SK-N-SH treated with all-trans-retinoic acid at 6 μM for 48 hours (cell line): Measurements from ENCODE around the gene PRORP.

Experiments
- ATAC-seq: fragments of 200-7000 bp; cut with Tn5 transposase; 3 replicates; pipeline ENCODE4 v1.9.1; 2020; ENCODE audit warnings: mild to moderate bottlenecking, moderate library complexity
- ARNTL ChIP-seq: fragments of 450-650 bp; formaldehyde crosslinking; IDR thresholded peaks from 2 replicates; pipeline ENCODE4 v1.5.0; 2020; ENCODE audit warnings: low read depth, mild to moderate bottlenecking, moderate library complexity, borderline replicate concordance
- BACH2 ChIP-seq: fragments of 250-450 bp; sonication (Bioruptor Pico); IDR thresholded peaks from 2 replicates; pipeline ENCODE4 v1.9.0; 2021; ENCODE audit warnings: mild to moderate bottlenecking, borderline replicate concordance
- CREB5 ChIP-seq: fragments of 250-450 bp; sonication (Bioruptor Pico); IDR thresholded peaks from 2 replicates; pipeline ENCODE4 v1.5.1; 2020; ENCODE audit warnings: low read depth, mild to moderate bottlenecking, moderate library complexity
- CSDC2 ChIP-seq: fragments of 250-450 bp; sonication (Bioruptor Pico); IDR thresholded peaks from 2 replicates; pipeline ENCODE4 v1.5.0; 2020; ENCODE audit warnings: mild to moderate bottlenecking, moderate library complexity
- CSRNP3 ChIP-seq: fragments of 250-450 bp; sonication (Bioruptor Pico); IDR thresholded peaks from 2 replicates; pipeline ENCODE4 v1.5.1; 2021; ENCODE audit warnings: mild to moderate bottlenecking, moderate library complexity
- ESRRG ChIP-seq: fragments of 250-450 bp; sonication (Bioruptor Pico); IDR thresholded peaks from 2 replicates; pipeline ENCODE4 v1.6.1; 2021; ENCODE audit warnings: mild to moderate bottlenecking
- GLIS3 ChIP-seq: fragments of 250-450 bp; sonication (Bioruptor Pico); IDR thresholded peaks from 2 replicates; pipeline ENCODE4 v1.5.0; 2020; ENCODE audit warnings: mild to moderate bottlenecking, moderate library complexity
- OSR1 ChIP-seq: fragments of 250-450 bp; sonication (Bioruptor Pico); IDR thresholded peaks from 2 replicates; pipeline ENCODE4 v1.8.0; 2022; ENCODE audit warnings: moderate library complexity, mild to moderate bottlenecking, inconsistent platforms
- PATZ1 ChIP-seq: fragments of 250-450 bp; sonication (Bioruptor Pico); IDR thresholded peaks from 2 replicates; pipeline ENCODE4 v1.8.0; 2020; ENCODE audit warnings: mild to moderate bottlenecking, moderate library complexity, borderline replicate concordance
- POU6F1 ChIP-seq: fragments of 250-450 bp; sonication (Bioruptor Pico); IDR thresholded peaks from 2 replicates; pipeline ENCODE4 v1.8.0; 2021; ENCODE audit warnings: low read depth, mild to moderate bottlenecking, moderate library complexity, borderline replicate concordance
- PPARA ChIP-seq: fragments of 250-450 bp; sonication (Bioruptor Pico); IDR thresholded peaks from 2 replicates; pipeline ENCODE4 v1.5.0; 2020; ENCODE audit warnings: mild to moderate bottlenecking, borderline replicate concordance
- RARB ChIP-seq: fragments of 250-450 bp; sonication (Bioruptor Pico); IDR thresholded peaks from 2 replicates; pipeline ENCODE4 v1.8.0; 2021; ENCODE audit warnings: mild to moderate bottlenecking, moderate library complexity
- SNAI2 ChIP-seq: fragments of 250-450 bp; sonication (Bioruptor Pico); IDR thresholded peaks from 2 replicates; pipeline ENCODE4 v1.5.0; 2020; ENCODE audit warnings: mild to moderate bottlenecking, moderate library complexity
- TCF4 ChIP-seq: fragments of 250-450 bp; sonication (Bioruptor Pico); IDR thresholded peaks from 2 replicates; pipeline ENCODE4 v1.8.0; 2021; ENCODE audit warnings: mild to moderate bottlenecking, moderate library complexity, borderline replicate concordance
- TOX ChIP-seq: fragments of 250-450 bp; sonication (Bioruptor Pico); IDR thresholded peaks from 2 replicates; pipeline ENCODE4 v1.8.0; 2021; ENCODE audit warnings: mild to moderate bottlenecking, moderate library complexity, borderline replicate concordance
- ZC3H10 ChIP-seq: fragments of 250-450 bp; sonication (Bioruptor Pico); IDR thresholded peaks from 2 replicates; pipeline ENCODE4 v1.5.1; 2021; ENCODE audit warnings: mild to moderate bottlenecking, moderate library complexity
- ZFP3 ChIP-seq: fragments of 250-450 bp; sonication (Bioruptor Pico); IDR thresholded peaks from 2 replicates; pipeline ENCODE4 v1.5.0; 2020; ENCODE audit warnings: mild to moderate bottlenecking, moderate library complexity
- ZFP30 ChIP-seq: fragments of 450-650 bp; formaldehyde crosslinking; IDR thresholded peaks from 2 replicates; pipeline ENCODE4 v1.5.0; 2022; ENCODE audit warnings: mild to moderate bottlenecking, moderate library complexity
- ZNF565 ChIP-seq: fragments of 450-650 bp; formaldehyde crosslinking; conservative IDR thresholded peaks from 2 replicates; pipeline ENCODE4 v1.5.0; 2020; ENCODE audit warnings: low read depth, mild to moderate bottlenecking, moderate library complexity
- ZNF70 ChIP-seq: fragments of 450-650 bp; formaldehyde crosslinking; IDR thresholded peaks from 2 replicates; pipeline ENCODE4 v1.5.0; 2020; ENCODE audit warnings: mild to moderate bottlenecking, moderate library complexity

PRORP gene

GRCh38 chr14:35144029-35144428, 21.7 kb downstream of the PRORP start (continued):
- TF ChIP-seq ARNTL (CRISPR knock-in tag) (no peak), SNAI2 (CRISPR knock-in tag) (no peak), ZC3H10 (no peak), POU6F1 (no peak), CSDC2 (CRISPR knock-in tag) (no peak), PPARA (CRISPR knock-in tag) (no peak), ZNF565 (CRISPR knock-in tag) (no peak), TCF4 (CRISPR knock-in tag) (no peak)

- ATAC-seq: no peak
- TF ChIP-seq CREB5: no peak
- TF ChIP-seq, all 23 proteins: peak for 0
These were observed 24.4 kb downstream of the PRORP start for GRCh38 chr14:35146711-35147149.

GRCh38 chr14:35147186-35147585, 24.8 kb downstream of the PRORP start:
- TF ChIP-seq POU6F1: no peak
- TF ChIP-seq BACH2 (CRISPR knock-in tag): no peak
- no peak for TF ChIP-seq TCF4 (CRISPR knock-in tag)
- TF ChIP-seq CREB5: no peak
- no peak for ATAC-seq

- TF ChIP-seq ZNF70 (no peak), CREB5 (no peak), ARNTL (CRISPR knock-in tag) (no peak), ZC3H10 (no peak), RARB (CRISPR knock-in tag) (no peak), TOX (CRISPR knock-in tag) (no peak), GLIS3 (CRISPR knock-in tag) (no peak), SNAI2 (CRISPR knock-in tag) (no peak), PPARA (CRISPR knock-in tag) (no peak), ZFP30 (CRISPR knock-in tag) (no peak), ESRRG (CRISPR knock-in tag) (no peak), CSRNP3 (CRISPR knock-in tag) (no peak)
- TF ChIP-seq, all 23 proteins: peak for 0
- ATAC-seq: no peak
These were observed 25.4 kb downstream of the PRORP start for GRCh38 chr14:35147711-35148110.

GRCh38 chr14:35149239-35149638, 26.9 kb downstream of the PRORP start:
- no peak for ATAC-seq
- no peak for TF ChIP-seq PATZ1 (CRISPR knock-in tag)
- TF ChIP-seq CREB5: no peak
- TF ChIP-seq ARNTL (CRISPR knock-in tag): no peak
- no peak for TF ChIP-seq ZFP3
- no peak for TF ChIP-seq SNAI2 (CRISPR knock-in tag)
- TF ChIP-seq OSR1 (CRISPR knock-in tag): no peak
